ENCODE measurements around the gene ARHGEF28. TPM values are rescaled to one million over a fixed set of nuclear protein-coding genes. Genes with fewer than 3 reads are reported as not detected.

ARHGEF28 gene
- polyA plus RNA-seq, 4 donors, result 13.7 to 55.9 (median 47.5) TPM

DNA sequence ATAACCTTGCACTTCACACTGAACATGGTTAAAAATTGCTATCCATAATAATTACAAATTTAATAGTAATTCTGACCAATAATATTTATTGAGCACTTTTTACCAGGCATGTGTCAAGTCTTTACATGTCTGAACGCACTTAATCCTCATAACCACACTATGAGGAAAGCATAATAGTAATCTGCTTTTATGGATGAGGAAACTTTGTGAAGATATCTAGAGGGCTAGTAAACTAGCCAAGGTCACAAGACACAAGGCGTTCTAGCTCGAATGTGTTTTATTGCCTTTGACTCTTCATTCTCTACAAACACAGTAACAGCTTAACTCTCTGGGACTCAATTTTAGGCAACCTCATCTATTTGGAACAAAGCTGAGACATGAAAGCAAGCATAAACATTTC is 205.1 kb downstream of the ARHGEF28 start:
- DNase-seq (ENCODE audit: low read depth in 4 of 4, low spot score in 3 of 4), result no peak

DNA sequence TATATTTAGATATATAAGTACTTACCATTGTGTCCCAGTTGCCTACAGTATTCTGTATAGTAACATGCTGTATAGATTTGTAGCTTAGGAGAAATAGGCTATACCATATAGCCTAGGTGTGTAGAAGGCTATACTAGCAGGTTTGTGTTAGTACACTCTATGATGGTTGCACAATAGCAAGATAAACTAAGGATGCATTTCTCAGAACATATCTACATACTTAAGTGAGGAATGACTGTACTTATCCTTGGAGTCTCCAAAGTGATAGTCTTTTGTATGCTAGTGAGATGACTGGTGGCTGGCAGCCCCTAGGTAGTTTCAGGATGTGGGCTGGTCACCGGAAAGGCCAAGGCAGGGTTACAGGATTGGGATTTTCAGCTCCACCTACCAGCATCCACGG is 208.7 kb downstream of the ARHGEF28 start:
- DNase-seq (ENCODE audit: low read depth in 4 of 4, low spot score in 3 of 4), result no peak

DNA sequence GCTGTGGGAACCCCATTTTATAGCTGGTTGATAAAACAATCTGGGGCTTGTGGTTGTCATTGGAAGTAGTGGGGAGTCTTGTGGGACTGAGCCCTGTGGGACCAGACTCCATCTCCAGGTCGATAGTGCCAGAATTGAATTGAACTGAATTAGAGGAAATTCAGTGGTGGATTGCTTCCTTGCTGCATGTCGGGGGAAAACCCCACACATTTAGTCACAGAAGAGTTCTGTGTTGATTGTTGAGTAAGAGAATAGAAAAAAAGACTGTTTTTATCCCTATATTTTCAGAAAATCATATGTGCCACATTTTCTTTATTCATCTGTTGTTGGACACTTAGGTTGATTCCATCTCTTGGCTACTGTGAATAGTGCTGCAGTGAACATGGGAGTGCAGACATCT is 209.7 kb downstream of the ARHGEF28 start:
- DNase-seq (ENCODE audit: low read depth in 4 of 4, low spot score in 3 of 4), result no peak

DNA sequence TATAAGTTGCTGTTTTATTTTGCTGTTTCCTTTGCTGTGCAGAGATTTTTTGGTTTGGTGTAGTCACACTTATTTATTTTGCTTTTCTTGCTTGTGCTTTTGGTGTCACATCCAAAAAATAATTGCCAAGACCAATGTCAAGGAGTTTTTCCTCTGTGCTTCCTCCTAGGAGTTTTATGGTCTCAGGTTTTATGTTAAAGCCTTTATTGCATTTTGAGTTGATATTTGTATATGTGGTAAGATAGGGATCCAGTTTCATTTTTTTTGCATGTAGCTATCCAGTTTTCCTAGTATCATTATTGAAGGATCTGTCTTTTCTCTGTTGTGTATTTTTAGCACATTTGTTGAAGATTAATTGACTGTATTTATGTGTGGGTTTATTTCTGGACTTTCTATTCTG is 210.6 kb downstream of the ARHGEF28 start:
- no peak for DNase-seq (ENCODE audit: low read depth in 4 of 4, low spot score in 3 of 4)

DNA sequence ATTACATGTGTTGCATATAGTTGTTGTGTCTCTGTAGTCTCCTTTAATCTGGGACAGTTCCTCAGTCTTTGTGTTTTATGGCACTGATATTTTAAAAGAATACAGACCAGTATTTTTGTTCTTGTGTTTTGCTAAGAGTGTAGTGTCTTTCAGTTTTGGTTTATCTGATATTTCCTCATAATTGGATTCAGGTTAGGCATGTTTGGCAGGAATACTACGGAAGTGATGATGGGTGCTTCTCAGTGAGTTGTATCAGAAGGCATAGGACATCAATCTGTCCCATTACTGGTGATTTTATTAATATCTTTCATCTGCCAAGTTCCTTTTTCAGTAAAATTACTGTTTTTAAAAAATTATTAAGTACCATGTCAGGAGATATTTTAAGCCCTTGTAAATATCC is 212.9 kb downstream of the ARHGEF28 start:
- no peak for DNase-seq (ENCODE audit: low read depth in 4 of 4, low spot score in 3 of 4)

DNA sequence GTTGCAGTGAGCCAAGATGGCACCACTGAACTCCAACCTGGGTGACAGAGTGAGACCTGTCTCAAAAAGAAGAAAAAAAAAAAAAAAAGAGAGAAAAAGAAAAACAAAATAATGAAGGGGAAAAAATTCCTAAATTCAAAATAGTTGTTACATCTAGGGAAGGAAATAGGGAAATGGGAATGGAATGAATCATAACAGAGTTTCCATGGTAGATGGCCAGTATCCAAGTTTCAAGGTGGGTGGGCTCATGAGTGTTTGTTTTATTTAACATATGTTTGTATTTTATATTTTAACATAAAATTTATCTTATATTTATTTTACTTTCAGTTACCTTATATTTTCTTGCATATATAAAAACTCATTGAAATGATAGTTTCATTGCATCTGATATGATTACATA is 215.6 kb downstream of the ARHGEF28 start:
- DNase-seq (ENCODE audit: low read depth in 4 of 4, low spot score in 3 of 4), result no peak

DNA sequence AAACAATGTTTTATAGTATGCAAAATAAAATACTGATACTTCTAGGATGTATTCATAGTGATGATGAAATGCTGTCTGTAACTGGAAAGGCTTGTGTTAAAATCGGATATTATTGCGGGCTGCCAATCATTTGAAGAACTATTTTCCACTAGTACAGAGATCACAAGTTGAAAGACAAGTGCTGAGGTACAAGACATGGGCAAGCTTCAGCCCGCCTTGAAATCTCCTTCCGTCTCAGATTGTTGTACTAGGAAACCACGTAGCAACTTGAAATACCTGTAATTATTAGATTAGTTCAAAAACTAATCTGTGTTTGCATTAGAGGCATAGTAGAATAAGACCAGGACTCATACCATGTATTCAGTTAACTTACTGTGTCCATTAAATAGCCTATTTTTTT is 218.2 kb downstream of the ARHGEF28 start:
- no peak for DNase-seq (ENCODE audit: low read depth in 4 of 4, low spot score in 3 of 4)

DNA sequence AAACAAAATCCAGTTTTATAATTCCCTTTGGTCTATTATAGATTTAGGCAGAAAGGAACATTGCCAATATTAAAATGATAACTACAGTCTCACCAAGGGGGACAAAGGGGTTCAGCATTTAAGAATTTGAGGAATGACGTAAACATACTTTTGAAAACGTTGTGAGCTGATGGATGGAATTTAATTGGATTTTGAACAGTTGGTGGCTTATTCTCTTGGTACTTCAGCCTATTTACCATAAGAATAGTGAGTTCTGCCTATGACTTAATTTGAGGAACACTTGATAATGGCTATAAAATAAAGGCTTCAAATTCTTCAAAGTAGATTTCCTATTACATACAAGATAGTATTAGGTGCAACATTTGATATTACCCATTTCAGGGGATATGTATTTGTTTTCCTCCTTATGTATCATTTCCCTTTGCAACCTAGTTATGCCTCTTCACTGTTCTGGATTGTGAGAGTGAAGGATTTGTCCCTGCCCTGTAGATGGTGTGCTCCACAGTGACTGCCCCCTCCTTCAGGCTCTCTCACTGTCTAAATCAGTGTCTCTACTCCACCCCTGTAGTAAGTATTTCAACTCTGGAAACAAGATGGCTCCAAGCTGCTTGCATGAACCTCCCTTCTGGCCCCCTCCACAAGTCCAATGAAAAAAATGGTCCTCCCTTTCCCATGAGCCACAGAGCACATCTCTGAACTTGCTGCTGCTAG is 225.6 kb downstream of the ARHGEF28 start:
- DNase-seq (ENCODE audit: low read depth in 4 of 4, low spot score in 3 of 4), result no peak

DNA sequence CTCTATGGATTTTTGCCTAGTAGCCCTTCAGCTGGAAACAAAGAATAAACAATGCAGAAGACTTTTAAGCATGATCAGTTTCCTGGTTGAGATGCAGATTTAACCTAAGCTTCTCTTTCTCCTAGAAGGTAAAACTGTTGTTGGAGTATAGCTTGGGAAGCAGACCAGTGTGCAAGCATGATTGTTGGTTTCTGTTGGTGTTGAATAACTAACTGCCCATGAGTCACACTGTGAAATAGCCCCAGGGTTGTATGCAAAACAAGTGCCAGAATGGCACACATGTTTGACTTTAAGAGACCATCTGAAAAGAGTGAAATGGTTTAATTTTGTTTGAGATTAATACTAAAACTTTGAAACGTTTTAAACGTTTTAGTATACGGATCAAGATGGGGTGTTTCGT is 227.1 kb downstream of the ARHGEF28 start:
- DNase-seq (ENCODE audit: low read depth in 4 of 4, low spot score in 3 of 4), result no peak

DNA sequence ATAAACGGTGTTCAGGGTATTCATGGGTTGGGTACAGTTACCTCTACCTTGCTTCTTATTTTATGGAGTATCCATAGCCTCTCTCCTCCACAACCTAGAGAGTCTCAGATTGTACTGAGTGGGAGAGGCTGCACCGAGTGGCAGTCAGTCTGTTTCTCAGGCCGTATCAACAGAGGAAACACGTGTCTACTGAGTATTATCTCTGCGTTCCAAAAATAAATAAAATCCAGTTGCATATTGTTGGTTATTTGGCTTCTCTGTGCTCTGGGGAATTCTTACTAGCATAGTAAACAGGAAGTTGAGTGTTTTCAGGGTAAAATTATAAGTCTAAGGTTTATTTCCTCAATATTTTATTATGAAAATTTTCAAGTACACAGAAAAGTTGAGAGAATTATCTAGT is 231.0 kb downstream of the ARHGEF28 start:
- DNase-seq (ENCODE audit: low read depth in 4 of 4, low spot score in 3 of 4), result no peak

DNA sequence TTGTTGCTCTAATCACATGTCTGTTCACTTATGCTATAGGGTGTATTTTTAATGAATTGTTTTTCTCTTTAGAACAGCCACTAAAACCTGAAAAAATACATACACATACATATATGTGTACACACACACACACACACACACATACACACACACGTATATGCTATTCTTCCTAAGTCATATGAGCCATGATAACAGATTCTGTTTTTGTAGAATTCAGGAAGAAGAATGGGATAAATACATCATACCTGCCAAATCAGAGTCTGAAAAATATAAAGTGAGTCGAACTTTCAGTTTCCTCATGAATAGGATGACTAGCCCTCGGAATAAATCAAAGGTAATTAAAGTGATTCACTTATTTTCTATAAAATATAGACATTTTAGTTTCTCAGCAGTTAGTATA is 231.4 kb downstream of the ARHGEF28 start:
- no peak for DNase-seq (ENCODE audit: low read depth in 4 of 4, low spot score in 3 of 4)

DNA sequence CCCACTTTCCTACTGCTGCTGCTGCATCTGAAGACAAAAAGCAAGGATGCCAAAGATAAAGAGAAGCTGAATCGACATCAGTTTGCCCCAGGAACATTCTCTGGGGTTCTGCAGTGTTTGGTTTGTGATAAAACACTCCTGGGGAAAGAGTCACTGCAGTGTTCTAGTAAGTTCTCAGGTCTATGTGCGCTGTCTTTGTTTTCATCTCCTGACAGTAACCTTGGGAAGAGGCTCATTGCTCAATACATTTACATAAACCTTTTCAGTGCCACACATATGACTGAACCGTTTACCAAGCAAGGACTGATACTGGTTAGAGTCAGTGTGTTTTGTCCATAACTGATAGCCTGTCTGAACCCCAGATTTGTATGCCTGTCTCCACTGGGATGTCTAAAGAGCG is 232.1 kb downstream of the ARHGEF28 start:
- DNase-seq (ENCODE audit: low read depth in 4 of 4, low spot score in 3 of 4), result no peak

DNA sequence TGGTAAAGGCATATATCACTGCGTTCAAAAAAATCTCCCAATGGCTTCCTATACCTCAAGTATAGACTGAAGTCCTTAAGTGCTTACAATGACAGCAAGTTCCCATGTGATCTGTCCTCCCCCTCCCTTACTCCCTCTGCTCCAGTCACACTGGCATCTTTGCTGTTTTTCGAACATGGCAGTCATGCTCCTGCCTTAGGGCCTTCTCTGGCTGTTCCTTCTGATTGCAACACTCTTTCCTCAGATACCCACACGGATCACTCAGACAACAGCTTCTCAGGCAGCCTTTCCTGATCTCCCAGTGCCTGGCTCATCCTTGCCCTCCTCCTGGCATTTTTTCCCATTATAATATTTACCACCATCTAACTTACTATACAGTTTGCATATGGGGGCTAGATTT is 232.8 kb downstream of the ARHGEF28 start:
- DNase-seq (ENCODE audit: low read depth in 4 of 4, low spot score in 3 of 4), result no peak

DNA sequence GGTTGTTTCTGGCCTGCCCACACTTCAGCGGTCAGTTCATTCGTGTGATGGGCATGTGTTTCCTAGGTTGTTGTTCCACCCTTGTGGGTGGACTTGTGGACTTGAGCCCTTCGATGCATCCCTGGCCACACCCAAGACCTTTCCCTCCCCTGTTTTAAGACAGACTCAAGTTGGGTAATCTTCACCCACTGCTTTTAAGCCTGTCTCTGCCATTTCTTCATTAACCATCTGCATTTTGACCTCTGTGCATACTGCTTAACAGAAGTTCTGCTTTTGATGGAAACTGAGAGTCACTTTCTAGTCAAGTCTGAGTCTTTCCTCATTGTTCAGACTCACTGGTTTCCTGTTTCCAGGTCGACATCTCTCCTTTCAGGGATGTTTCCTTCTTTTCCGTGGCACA is 233.7 kb downstream of the ARHGEF28 start:
- DNase-seq (ENCODE audit: low read depth in 4 of 4, low spot score in 3 of 4), result no peak

DNA sequence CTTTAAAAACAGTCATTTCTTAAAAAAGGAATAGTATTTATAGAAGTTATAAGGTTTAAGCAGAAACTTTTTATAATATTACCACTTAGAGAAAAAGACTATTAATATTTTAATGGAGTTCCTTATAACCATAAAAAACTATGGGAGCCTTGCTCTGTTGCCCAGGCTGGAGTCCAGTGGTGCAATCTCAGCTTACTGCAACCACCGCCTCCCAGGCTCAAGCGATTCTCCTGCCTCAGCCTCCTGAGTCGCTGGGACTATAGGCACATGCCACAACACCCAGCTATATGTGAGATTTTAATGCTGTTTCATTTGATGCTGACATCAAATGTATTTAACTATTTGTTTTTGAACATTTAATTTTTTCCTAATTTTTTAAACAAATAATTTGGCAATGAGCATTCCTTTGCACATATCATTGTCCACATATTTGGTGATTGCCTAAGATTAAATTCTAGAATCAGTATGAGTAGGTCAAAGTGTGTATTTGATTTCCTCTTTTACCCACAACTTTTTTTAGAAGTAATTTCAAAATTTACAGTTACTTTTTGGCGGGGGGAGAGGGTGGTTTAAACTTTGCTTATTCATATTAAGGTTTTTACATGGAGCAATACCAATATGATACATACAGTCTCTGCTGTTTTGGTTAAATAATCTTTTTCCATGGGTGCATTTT is 235.5 kb downstream of the ARHGEF28 start:
- no peak for DNase-seq (ENCODE audit: low read depth in 4 of 4, low spot score in 3 of 4)

DNA sequence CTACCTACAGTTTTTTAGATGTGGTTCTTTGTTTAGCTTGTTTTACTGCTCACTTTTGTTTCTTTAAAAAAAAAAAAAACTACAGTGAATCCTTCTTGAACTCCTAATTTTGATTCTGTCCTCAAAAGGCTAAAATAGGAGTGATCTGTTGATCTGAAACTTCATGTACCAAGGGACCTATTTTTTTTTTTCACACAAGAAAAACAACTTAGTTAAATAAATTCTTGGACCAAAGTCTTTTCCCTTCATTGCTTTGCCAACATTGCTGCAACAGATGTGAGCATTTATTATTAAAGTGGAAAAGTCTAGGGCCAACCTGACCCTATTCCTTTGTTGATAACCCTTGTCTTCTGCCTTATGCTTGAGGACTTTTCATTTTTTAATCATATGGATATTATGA is 236.8 kb downstream of the ARHGEF28 start:
- DNase-seq (ENCODE audit: low read depth in 4 of 4, low spot score in 3 of 4), result no peak

DNA sequence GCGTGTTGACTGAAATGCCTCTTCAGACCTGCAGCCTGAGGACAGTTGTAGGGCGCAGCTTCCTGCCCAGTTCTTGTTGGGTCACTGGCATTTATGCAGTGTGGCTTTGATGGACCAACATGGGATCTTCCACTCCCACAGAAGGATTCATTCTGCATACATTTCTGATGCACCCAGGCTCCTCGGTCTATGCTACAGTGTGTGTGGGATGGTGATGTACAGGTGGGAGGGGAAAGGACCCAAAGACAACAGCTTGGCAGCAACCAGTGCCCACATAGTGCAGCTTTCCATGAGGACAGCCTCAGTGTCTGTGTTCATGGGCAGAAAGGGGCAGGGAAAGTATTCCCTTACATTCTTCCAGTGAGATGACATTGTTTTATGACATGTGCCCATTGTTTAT is 237.9 kb downstream of the ARHGEF28 start:
- DNase-seq (ENCODE audit: low read depth in 4 of 4, low spot score in 3 of 4), result no peak

DNA sequence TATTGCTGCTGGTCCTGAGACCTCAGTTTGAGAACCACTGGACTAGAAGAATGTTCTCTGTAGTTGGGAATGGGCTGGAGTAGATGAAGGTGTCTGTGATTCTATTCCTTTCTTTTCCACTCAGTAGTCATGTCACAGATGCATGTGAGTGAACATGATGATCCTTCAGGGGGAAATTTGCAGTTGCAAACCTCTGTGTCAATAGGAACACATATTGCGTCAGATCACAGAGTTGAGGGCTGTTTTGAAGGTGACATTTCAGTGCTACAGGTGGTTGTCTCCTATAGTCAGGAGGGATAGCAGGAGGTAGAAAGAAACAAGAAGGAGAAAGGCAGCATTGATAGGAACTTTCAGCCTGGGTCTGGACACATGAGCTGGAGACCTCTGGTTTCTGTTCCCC is 239.3 kb downstream of the ARHGEF28 start:
- DNase-seq (ENCODE audit: low read depth in 4 of 4, low spot score in 3 of 4), result no peak

DNA sequence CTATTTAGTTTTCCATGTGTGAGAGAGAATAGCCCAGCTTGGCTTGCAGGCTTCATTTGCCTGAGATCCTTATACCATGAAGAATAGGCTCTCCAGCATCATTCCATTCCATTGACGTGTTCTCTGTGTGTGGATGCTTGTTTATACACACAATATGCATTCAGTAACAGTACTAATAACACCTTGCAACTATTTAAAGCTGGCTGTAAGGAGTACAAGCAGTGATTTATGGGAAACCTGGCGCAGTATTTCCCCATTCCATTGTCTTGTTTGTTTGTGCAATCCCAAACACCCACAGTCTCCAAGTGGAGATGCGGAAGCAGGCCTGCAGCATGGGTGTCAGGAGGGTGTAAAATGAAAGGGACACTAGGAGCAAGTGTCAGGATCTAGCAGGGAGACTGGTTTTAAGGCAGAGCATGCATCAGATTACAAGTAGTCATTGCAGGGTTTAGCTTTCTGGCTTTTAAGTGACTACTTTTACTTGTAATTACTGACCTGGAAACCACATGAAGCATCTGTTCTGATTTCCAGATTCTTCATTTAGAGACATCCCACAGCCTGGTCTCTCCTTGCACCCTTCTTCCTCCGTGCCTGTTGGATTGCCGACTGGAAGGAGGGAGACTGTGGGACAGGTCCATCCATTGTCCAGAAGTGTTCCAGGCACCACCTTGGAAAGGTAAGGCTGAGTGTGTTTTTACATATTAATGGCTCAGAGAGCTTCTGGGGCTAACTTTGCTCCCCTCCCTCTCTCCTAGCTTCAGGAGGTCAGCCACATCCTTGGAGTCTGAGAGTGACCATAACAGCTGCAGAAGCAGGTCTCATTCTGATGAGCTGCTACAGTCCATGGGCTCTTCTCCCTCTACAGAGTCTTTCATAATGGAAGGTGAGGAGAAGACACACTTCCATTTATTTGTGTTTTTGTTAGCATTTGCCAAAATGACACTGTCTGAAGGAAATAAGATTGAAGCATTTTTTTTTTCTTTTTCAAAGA is 241.6 kb downstream of the ARHGEF28 start:
- no peak for DNase-seq (ENCODE audit: low read depth in 4 of 4, low spot score in 3 of 4)

DNA sequence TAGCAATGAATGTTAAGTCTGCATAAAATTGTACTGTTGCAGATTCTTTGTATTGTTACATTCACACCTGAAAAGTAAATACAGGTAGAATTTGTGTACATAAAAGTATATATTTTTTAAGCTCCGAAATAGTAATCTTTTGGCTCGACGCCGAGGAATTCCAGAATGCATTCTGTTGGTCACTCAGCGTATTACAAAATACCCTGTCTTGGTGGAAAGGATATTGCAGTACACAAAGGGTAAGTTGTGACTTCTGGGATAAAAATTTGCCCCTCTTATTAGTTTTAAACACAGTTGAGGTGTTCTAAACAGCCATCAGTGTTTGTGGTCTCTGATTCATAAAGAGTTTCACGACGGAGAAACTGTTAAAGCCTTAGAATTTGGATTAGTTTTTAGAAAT is 257.6 kb downstream of the ARHGEF28 start:
- DNase-seq (ENCODE audit: low read depth in 4 of 4, low spot score in 3 of 4), result no peak

DNA sequence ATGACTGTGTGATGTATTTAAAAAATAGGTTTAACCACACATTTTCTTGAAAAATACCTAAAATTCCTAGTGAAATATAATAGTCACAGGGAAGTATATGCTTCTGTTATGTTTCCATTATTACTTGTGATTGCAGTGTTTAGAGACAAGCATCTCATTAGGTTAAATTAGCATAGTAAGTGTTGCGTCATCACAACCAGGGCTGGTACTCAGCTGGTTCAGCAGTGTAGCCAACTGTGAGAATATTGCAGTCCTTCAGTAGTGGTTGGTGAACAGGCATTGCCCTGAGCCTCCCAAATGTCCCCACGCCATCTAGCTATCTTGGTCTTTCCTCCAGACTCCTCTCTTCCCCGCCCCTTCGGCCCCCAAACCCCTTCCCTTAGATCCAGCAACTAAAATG is 261.7 kb downstream of the ARHGEF28 start:
- DNase-seq (ENCODE audit: low read depth in 4 of 4, low spot score in 3 of 4), result no peak

All from left renal pelvis (tissue), 4 donors.